SK-MEL-5 (cell line): ENCODE measurements around the gene PTH1R. TPM values are rescaled to one million over a fixed set of nuclear protein-coding genes. Genes with fewer than 3 reads are reported as not detected.
A peak's percentile ranks its signal among the peaks of the same experiment; 100 is the strongest.

Experiments used
- DNase-seq: peaks from one replicate; pipeline ENCODE4 v3.0.0-alpha.2; 2016; ENCODE audit warnings: low read depth, low spot score
- in situ Hi-C: cut with HindIII; loops from 2 replicates; pipeline ENCODE4 v1.10.0; 2016; ENCODE audit warnings: low sequenced_read_pairs, high pct_unique_total_duplicates, low pct_unique_long_range_greater_than_20kb
- total RNA-seq: library from RNA; depleted of rRNA; stranded (reverse); fragments of >200 nt; shearing (Covaris generic); gene quantifications from 2 replicates; pipeline ENCODE4 v1.2.3, GENCODE V29; 2014

Gene PTH1R
- total RNA-seq, 1 experiment from 2014 or later = not detected

DNA sequence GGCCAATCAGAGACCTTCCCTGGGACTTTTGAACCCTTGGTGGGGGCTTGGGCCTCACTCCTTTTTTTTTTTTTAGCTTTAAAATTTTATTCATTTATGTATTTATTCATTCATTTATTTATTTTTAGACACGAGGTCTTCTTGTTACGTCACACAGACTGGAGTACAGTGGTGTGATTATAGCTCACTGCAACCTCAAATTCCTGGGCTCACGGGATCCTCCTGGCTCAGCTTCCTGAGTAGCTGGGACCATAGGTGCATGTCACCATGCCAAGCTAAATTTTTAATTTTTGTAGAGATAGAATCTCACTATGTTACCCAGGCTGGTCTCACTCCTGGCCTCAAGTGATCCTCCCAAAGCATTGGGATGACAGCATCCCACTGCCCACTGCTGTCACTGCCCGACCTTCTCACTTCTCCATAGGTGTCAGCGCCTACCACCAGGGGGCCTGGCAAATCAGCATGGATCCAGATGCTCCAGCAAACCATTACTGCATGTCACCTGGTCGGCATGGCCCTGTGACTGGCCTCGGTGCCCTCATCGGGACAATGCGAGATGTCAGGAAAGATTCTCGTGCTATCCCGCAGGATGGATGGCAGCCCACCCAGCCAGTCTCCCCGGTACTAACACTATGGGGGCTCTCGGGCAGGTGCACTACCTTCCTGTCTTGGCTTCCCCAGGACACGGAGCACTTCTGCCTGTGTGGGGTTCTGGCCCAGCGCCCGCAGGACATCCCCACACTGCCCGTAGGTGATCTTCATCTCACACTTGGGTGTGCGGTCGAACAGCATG is 17.3 kb upstream of the PTH1R start:
- peak; percentile 43 for DNase-seq
- in situ Hi-C loops = no loop called here

DNA sequence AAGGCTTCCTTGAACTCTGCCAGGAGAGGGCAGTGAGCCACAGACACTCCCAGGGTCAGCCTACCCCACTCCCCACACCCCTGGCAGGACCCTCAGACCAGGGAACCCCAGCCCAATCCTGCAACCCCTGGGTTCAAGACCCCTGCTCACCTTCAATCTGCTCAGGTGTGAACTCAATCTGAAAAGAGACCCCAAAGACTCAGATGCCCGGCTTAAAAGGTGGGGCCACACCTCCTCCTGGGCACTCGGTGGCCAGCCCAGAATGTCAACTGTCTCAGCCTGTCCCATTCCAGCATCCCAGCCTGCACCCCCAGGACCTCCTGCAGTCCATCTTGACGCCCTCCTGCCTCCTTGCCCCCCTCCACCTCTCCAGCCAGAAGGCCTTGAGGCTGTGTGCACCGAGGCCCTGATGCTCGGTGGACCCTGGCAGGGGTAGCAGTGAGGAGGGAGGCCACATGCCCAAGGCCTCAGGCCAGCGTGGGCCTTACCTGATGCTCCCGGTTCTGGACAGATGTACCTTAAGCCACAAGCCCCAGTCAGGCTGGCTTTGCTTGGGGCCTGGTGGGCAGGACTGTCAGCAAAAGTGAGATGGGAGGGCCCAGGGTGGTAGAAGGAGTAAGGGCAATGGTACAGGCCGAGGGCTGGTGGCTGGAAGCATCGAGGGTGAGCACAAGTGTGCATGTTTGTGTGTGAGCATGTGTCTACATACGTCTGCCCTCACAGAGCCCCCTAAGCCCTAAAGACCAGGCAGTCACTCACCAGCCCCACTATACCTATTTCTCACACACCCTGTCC is 16.5 kb upstream of the PTH1R start:
- in situ Hi-C loops = no loop called here
- DNase-seq = no peak

DNA sequence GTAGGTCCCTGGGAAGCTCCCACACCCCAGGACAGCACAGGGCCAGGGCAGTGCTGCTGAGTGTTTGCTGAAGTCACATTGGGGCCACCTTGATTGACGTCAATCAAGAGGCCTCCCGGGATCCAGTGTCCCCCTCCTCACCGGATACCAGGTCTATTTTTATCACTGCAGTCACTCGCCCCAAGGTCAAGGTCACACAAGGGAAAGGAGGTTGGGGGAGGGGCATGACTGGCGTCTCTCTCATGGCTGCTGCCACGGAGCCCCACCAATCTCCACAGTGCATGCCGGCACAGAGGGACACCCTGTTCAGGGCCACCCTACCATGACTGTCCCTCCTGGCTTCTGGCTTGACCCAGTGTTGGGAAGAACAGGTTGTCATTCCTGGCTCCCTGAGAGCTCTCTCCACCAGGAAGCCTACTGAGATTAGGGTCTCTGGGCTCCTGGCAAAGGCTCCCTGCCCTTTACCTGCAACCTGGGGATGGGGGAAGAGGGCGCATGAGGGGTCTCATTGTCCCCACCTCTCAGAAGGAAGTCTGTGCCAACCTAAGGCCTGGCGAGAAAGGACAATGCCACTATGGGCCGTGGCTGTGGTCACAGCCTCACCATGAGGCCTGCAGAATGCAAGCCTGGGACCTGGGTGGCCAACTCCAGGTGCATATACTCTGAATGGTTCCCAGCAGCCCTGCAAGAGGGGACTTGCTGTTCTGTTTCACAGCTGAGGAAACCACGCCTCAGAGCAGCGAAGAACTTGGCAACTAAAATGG is 15.7 kb upstream of the PTH1R start:
- in situ Hi-C loops = no loop called here
- DNase-seq = no peak

GRCh38 chr3:46862369-46863025 is 15.0 kb upstream of the PTH1R start:
- in situ Hi-C loops = no loop called here
- no peak for DNase-seq

- DNase-seq = no peak
- in situ Hi-C loops = no loop called here
Measured at GRCh38 chr3:46863261-46863782, 14.2 kb upstream of the PTH1R start, which contains the start of gene MYL3. TSS of gene MYL3 (minus strand) at chr3:46863444. CDS start at chr3:46863390, 54 bp downstream.

- in situ Hi-C loops = no loop called here
- no peak for DNase-seq
Measured at GRCh38 chr3:46864061-46864881, 13.2 kb upstream of the PTH1R start.

DNA sequence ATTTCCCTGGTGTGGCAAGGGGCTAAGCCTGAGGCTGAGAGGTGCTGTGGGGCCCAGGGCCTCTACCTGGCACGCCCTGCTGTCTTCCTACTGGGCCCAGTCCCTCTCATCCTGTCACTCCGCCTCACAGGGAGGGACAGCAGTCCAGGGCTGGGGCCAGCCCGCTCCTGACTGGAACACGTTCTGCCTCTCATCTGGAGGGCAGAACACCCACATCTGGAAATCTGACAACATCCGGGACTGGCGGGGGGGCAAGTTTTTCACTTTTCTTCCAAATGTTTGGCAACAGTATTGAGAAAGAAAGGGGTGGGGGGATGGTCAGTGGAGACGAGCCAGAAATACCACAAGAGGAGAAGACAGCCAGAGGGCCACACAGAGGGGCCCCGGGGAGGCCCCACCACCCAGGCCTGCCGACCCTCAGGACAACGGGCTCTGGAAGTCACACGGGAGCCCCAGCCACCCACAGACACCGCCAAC is 12.5 kb upstream of the PTH1R start:
- no peak for DNase-seq
- in situ Hi-C loops = no loop called here

DNA sequence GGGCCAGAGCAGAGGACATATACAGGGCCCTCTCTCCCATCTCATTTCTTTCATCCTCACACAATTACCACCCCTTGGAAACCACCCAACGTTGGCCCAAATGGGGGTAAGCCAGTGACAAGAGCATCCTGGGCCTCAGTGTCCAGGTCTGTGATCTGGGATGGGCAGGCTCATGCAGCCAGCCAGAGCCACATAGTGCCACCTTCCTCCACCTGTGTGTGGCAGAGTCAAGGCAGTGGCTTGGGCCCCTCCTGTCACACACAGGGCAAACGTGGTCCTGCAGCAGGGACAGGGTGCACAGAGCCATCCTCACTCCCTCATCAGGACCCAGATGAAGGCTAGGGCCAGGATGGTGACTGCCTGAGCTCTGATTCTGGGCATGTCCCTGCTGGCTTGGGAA is 12.0 kb upstream of the PTH1R start:
- no peak for DNase-seq
- in situ Hi-C loops = no loop called here

GRCh38 chr3:46866032-46866595 is 11.4 kb upstream of the PTH1R start:
- in situ Hi-C loops = no loop called here
- no peak for DNase-seq

GRCh38 chr3:46866720-46867549 is 10.6 kb upstream of the PTH1R start:
- in situ Hi-C loops = no loop called here
- peak; percentile 66 for DNase-seq

- DNase-seq = no peak
- in situ Hi-C loops = no loop called here
Measured at GRCh38 chr3:46867550-46867898, 10.0 kb upstream of the PTH1R start.

DNA sequence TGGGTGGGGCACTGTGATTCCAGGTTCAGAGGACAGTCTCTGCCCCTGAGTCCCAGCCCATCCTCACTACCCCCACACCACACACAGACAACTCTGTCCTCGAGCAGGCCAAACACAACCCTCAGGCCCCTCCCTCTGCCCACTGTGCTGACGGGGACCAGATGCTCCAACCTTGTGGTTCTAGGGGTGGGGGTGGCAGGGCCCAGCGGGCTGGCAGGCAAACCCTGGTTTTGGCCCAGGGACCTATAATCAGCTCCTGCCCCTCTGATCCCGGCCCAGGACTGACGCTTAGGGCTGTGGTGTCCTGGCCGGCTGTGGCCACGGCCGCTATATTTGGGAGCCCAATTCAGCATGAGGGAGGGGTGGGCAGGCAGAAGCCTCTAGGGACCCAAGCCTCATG is 9.2 kb upstream of the PTH1R start:
- in situ Hi-C loops = no loop called here
- DNase-seq = no peak

- in situ Hi-C loops = no loop called here
- no peak for DNase-seq
Measured at GRCh38 chr3:46868948-46869347, 8.6 kb upstream of the PTH1R start.

DNA sequence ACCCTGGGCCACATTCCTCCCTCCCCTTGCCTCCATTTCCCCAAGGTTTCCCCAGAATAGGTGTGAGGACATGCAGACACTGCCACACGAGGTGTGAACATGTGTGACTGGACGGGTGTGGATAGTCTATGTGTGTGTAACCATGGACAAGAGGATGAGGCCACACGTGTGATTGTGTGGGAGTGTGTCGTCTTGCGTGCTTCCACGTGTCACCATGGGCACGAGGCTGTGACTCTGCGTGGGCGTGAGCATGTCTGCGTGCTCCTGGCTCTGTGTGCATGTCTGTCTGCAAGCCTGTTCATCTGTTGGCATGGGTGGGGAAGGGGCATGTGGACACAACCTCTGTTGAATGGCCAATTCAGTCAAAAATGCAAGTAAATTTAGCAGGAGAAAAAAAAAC is 8.1 kb upstream of the PTH1R start:
- in situ Hi-C loops = no loop called here
- no peak for DNase-seq

DNA sequence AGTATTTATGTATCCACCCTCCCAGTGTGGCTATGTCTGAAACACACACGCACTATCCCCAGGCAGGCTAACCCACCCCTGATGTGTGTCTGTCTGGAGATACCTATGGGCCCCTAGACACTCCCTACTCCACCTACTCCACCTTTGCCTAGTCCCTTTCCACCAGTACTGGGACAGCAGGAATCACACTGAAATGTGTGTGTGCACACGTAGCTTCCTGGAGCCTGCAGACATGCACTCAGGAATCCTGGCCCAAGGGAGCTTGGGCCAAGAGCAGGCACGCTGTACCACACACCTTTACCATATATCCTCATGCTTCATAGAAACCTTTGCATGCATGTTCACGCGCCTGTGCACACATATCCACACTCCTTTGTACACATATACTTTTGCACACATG is 6.9 kb upstream of the PTH1R start:
- in situ Hi-C loops = no loop called here
- no peak for DNase-seq

DNA sequence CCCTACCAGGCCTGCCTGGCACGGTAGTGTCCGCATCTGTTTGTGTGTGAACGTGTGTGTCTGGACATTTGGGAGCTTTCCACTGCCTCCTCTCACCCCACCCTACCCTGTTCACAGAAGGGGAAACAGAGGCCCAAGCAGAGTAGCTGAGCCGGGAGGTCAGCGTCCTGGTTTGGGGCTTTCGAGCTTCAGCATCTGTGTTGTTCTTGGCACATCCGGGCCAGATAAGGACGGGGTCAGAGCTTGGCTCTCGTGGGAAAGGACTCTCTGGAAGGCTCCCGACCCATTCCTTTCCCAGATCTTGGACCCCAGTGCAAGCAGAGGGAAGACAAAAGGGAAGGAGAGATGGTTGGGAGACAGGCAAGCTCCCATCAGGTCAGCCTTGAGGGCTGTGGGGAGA is 6.3 kb upstream of the PTH1R start:
- DNase-seq = no peak
- in situ Hi-C loops = no loop called here
